SHP77 (cell line): Measurements from ENCODE around the gene FLVCR1.
"Not testable (repeated sequence)": the region's sequence is repeated elsewhere in the genome, so short reads cannot be mapped to it uniquely, and the experiment has no call there.

Source experiments
- DNase-seq, 2 experiments: peaks; one replicate each; lab custom pipeline; 2025; lab: John Stamatoyannopoulos, UW

The FLVCR1 gene

GRCh38 chr1:212857992-212858460, at the start of gene FLVCR1:
Gene FLVCR1, plus strand, starts transcription at chr1:212858275. Its CDS starts 178 bp downstream, at chr1:212858453.
- peak; percentile 97 to 98 for DNase-seq

GRCh38 chr1:212814537-212815334, 43.3 kb upstream of the FLVCR1 start:
- DNase-seq, result peak in 1 of 2 experiments; percentile 32

GRCh38 chr1:212816567-212817278, 41.4 kb upstream of the FLVCR1 start:
- DNase-seq, result no peak

GRCh38 chr1:212819726-212820125, 38.3 kb upstream of the FLVCR1 start:
- DNase-seq, result no peak

- DNase-seq, result no peak
Observed at GRCh38 chr1:212820969-212821368, 37.1 kb upstream of the FLVCR1 start.

GRCh38 chr1:212822956-212823355, 35.1 kb upstream of the FLVCR1 start:
- no peak for DNase-seq

- no peak for DNase-seq
Observed at GRCh38 chr1:212824201-212824600, 33.9 kb upstream of the FLVCR1 start.

- DNase-seq, result no peak
Observed at GRCh38 chr1:212825798-212826452, 32.1 kb upstream of the FLVCR1 start.

GRCh38 chr1:212827171-212827776, 30.8 kb upstream of the FLVCR1 start:
- no peak for DNase-seq

- DNase-seq, result no peak
Observed at GRCh38 chr1:212827831-212828278, 30.2 kb upstream of the FLVCR1 start.

GRCh38 chr1:212828395-212828794, 29.7 kb upstream of the FLVCR1 start:
- DNase-seq, result no peak

- DNase-seq, result not testable (repeated sequence)
Observed at GRCh38 chr1:212833211-212834207, 24.6 kb upstream of the FLVCR1 start.

- DNase-seq, result no peak
Observed at GRCh38 chr1:212838145-212838544, 19.9 kb upstream of the FLVCR1 start.

- not testable (repeated sequence) for DNase-seq
Observed at GRCh38 chr1:212844521-212844920, 13.6 kb upstream of the FLVCR1 start.

GRCh38 chr1:212847549-212847948, 10.5 kb upstream of the FLVCR1 start, which contains the start of gene SPATA45:
Gene SPATA45, minus strand, starts transcription at chr1:212847649. Its CDS starts 11,500 bp downstream, at chr1:212836149.
- DNase-seq, result no peak

- no peak for DNase-seq
Observed at GRCh38 chr1:212852105-212852688, 5.9 kb upstream of the FLVCR1 start.

- DNase-seq, result no peak
Observed at GRCh38 chr1:212853658-212854057, 4.4 kb upstream of the FLVCR1 start.

- no peak for DNase-seq
Observed at GRCh38 chr1:212856755-212857154, 1.3 kb upstream of the FLVCR1 start.

- DNase-seq, result peak in 1 of 2 experiments; percentile 41
Observed at GRCh38 chr1:212858461-212859265, 588 bp downstream of the FLVCR1 start.
